GM23338 (cell line): ENCODE results near the gene SNX32. TPM values are rescaled to one million over a fixed set of nuclear protein-coding genes. Genes with fewer than 3 reads are reported as not detected.
"Not testable (repeated sequence)": the region's sequence is repeated elsewhere in the genome, so short reads cannot be mapped to it uniquely, and the experiment has no call there.

Experiments used
- ATAC-seq: fragments of 200-7000 bp; cut with Tn5 transposase; 3 replicates; pipeline ENCODE4 v1.9.1; 2020
- DNase-seq: peaks from one replicate; pipeline ENCODE4 v3.0.0-alpha.2; 2015; ENCODE audit warnings: low spot score
- H2AFZ ChIP-seq: fragments of 200-600 bp; sonication (generic); 2 replicates; pipeline ENCODE4 v1.8.0; 2016; ENCODE audit warnings: antibody characterized with exemption, mild to moderate bottlenecking, moderate library complexity
- H3F3A ChIP-seq: fragments of 200-600 bp; sonication (generic); replicated peaks from 2 replicates; pipeline ENCODE4 v1.8.0; 2017; ENCODE audit warnings: antibody characterized with exemption, mixed run types, low read depth
- H3K27ac ChIP-seq: fragments of 200-600 bp; sonication (generic); 2 replicates; pipeline ENCODE4 v1.6.1; 2016; ENCODE audit warnings: low read depth
- H3K27me3 ChIP-seq: fragments of 200-600 bp; sonication (generic); 2 replicates; pipeline ENCODE4 v1.8.0; 2016; ENCODE audit warnings: mild to moderate bottlenecking, mixed run types, moderate library complexity; ENCODE audit not compliant: insufficient read depth
- H3K36me3 ChIP-seq: fragments of 200-600 bp; sonication (generic); 2 replicates; pipeline ENCODE4 v1.8.0; 2016; ENCODE audit warnings: mild to moderate bottlenecking; ENCODE audit not compliant: insufficient read depth
- H3K4me1 ChIP-seq: fragments of 200-600 bp; sonication (generic); 2 replicates; pipeline ENCODE4 v1.8.0; 2016; ENCODE audit warnings: mild to moderate bottlenecking, moderate library complexity; ENCODE audit not compliant: insufficient read depth
- H3K4me2 ChIP-seq: fragments of 200-600 bp; sonication (generic); 2 replicates; pipeline ENCODE4 v1.7.1; 2017; ENCODE audit warnings: mixed run types
- H3K4me3 ChIP-seq: fragments of 200-600 bp; sonication (generic); 2 replicates; pipeline ENCODE4 v1.6.1; 2016; ENCODE audit warnings: mixed run types
- H3K79me2 ChIP-seq: fragments of 200-600 bp; sonication (generic); replicated peaks from 2 replicates; pipeline ENCODE4 v1.8.0; 2017; ENCODE audit warnings: mild to moderate bottlenecking; ENCODE audit not compliant: insufficient read depth
- H3K9me2 ChIP-seq: fragments of 200-600 bp; sonication (generic); 2 replicates; pipeline ENCODE4 v1.8.0; 2017; ENCODE audit not compliant: insufficient read depth
- H4K20me1 ChIP-seq: fragments of 200-600 bp; sonication (generic); replicated peaks from 2 replicates; pipeline ENCODE4 v1.8.0; 2017; ENCODE audit warnings: mild to moderate bottlenecking; ENCODE audit not compliant: insufficient read depth
- H3K27ac Mint-ChIP-seq: 2 replicates; pipeline ENCODE4 v1.8.0; 2020; ENCODE audit warnings: inconsistent platforms, mild to moderate bottlenecking, moderate library complexity, mixed read lengths
- H3K27me3 Mint-ChIP-seq: 3 replicates; pipeline ENCODE4 v1.8.0; 2022; ENCODE audit warnings: low read depth, mild to moderate bottlenecking, moderate library complexity, mixed read lengths, inconsistent platforms; ENCODE audit not compliant: insufficient read depth, poor library complexity
- H3K36me3 Mint-ChIP-seq: 3 replicates; pipeline ENCODE4 v1.8.0; 2021; ENCODE audit warnings: low read depth, mild to moderate bottlenecking, inconsistent platforms, moderate library complexity, mixed read lengths
- H3K4me1 Mint-ChIP-seq: 3 replicates; pipeline ENCODE4 v1.8.0; 2020; ENCODE audit warnings: mild to moderate bottlenecking, inconsistent platforms, mixed read lengths
- H3K4me3 Mint-ChIP-seq: 3 replicates; pipeline ENCODE4 v1.8.0; 2021; ENCODE audit warnings: moderate library complexity, mild to moderate bottlenecking, inconsistent platforms, mixed read lengths
- H3K9me3 Mint-ChIP-seq: 3 replicates; pipeline ENCODE4 v1.8.0; 2020; ENCODE audit warnings: moderate library complexity, mild to moderate bottlenecking, inconsistent platforms, mixed read lengths
- CREB1 ChIP-seq: fragments of 250-450 bp; sonication (Bioruptor Pico); IDR thresholded peaks from 2 replicates; pipeline ENCODE4 v1.5.0; 2020; ENCODE audit warnings: low read depth, mild to moderate bottlenecking, moderate library complexity
- ETS1 ChIP-seq: IDR thresholded peaks from 2 replicates; pipeline ENCODE4 v1.6.1; 2016; ENCODE audit warnings: antibody characterized with exemption
- EZH2phosphoT487 ChIP-seq: fragments of 200-600 bp; sonication (generic); IDR thresholded peaks from one replicate; pipeline ENCODE4 v1.8.1; 2018; ENCODE audit warnings: antibody characterized with exemption; ENCODE audit not compliant: unreplicated experiment
- JUNB ChIP-seq: IDR thresholded peaks from one replicate; pipeline ENCODE4 v1.6.1; 2016; ENCODE audit warnings: antibody characterized with exemption; ENCODE audit not compliant: unreplicated experiment
- NANOG ChIP-seq: IDR thresholded peaks from 2 replicates; pipeline ENCODE4 v1.6.1; 2016; ENCODE audit warnings: antibody characterized with exemption, borderline replicate concordance
- POLR2AphosphoS5 ChIP-seq: IDR thresholded peaks from 2 replicates; pipeline ENCODE4 v1.6.1; 2016; ENCODE audit warnings: antibody characterized with exemption, low read depth
- REST ChIP-seq: IDR thresholded peaks from one replicate; pipeline ENCODE4 v1.6.1; 2018; ENCODE audit warnings: antibody characterized with exemption; ENCODE audit not compliant: unreplicated experiment
- STAT1 ChIP-seq: IDR thresholded peaks from one replicate; pipeline ENCODE4 v1.6.1; 2016; ENCODE audit warnings: antibody characterized with exemption; ENCODE audit not compliant: unreplicated experiment
- ZNF114 ChIP-seq: fragments of 250-450 bp; sonication (Bioruptor Pico); IDR thresholded peaks from 2 replicates; pipeline ENCODE4 v1.5.0; 2020; ENCODE audit warnings: mild to moderate bottlenecking, moderate library complexity
- ZNF462 ChIP-seq: fragments of 250-450 bp; sonication (Bioruptor Pico); IDR thresholded peaks from 2 replicates; pipeline ENCODE4 v1.5.0; 2020; ENCODE audit warnings: mild to moderate bottlenecking, moderate library complexity
- polyA plus RNA-seq: library from polyadenylated mRNA; unstranded; fragments of >200 nt; fragmentation: Nextera tagmentation; extraction: Ambion mirVana; gene quantifications from 2 replicates; pipeline ENCODE4 v1.2.1, GENCODE V29; 2016
- total RNA-seq: library from RNA; depleted of rRNA; stranded (reverse); fragments of >200 nt; shearing (Covaris generic); gene quantifications from 2 replicates; pipeline ENCODE4 v1.2.3, GENCODE V29; 2014

SNX32 gene
- total and polyA plus RNA-seq, 2 experiments from 2014 or later: 0.49 to 1.2 TPM

GRCh38 chr11:65848693-65849092 lies 14.9 kb downstream of the SNX32 start:
- H3K4me3 ChIP-seq, DNase-seq, H3K4me3 Mint-ChIP-seq, H2AFZ ChIP-seq, H3K4me1 ChIP-seq, H3K4me2 ChIP-seq, H3K27me3 ChIP-seq, H4K20me1 ChIP-seq, H3K79me2 ChIP-seq, H3K36me3 ChIP-seq, H3K27ac ChIP-seq, H3K9me2 ChIP-seq, H3K27ac Mint-ChIP-seq, ATAC-seq: not testable (repeated sequence)
- H3K27me3 Mint-ChIP-seq: peaks cover 42% of the 10 kb centered on the region
- peaks cover 12% of the 10 kb centered on the region for H3K9me3 Mint-ChIP-seq
- H3K4me1 Mint-ChIP-seq: peaks cover 11% of the 10 kb centered on the region; the same call in 2 of the 3 replicates
- peaks cover 31% of the 10 kb centered on the region for H3K36me3 Mint-ChIP-seq
- peaks cover 26% of the 10 kb centered on the region for H3F3A ChIP-seq

GRCh38 chr11:65849366-65849765 lies 15.6 kb downstream of the SNX32 start:
- ATAC-seq: peak; percentile 2
- H3K27ac Mint-ChIP-seq: no peak overlapping the region
- H3K4me2 ChIP-seq: no peak overlapping the region
- peaks cover 38% of the 10 kb centered on the region for H3K36me3 Mint-ChIP-seq
- no peak overlapping the region for H3K4me3 ChIP-seq
- H3K4me3 Mint-ChIP-seq: no peak overlapping the region; the same call in 2 of the 3 replicates
- peaks cover 12% of the 10 kb centered on the region for H3K9me3 Mint-ChIP-seq
- peaks cover 32% of the 10 kb centered on the region for H3F3A ChIP-seq
- DNase-seq: peak; percentile 40
- H3K4me1 ChIP-seq: no peaks in the 10 kb centered on the region; the same call in 1 of the 2 replicates
- peaks cover 9% of the 10 kb centered on the region for H4K20me1 ChIP-seq
- peaks cover 11% of the 10 kb centered on the region; the same call in 2 of the 3 replicates for H3K4me1 Mint-ChIP-seq
- H3K27ac ChIP-seq: no peak overlapping the region
- no peak overlapping the region for H2AFZ ChIP-seq
- peaks cover 11% of the 10 kb centered on the region for H3K36me3 ChIP-seq
- H3K27me3 Mint-ChIP-seq: peaks cover 47% of the 10 kb centered on the region
- H3K27me3 ChIP-seq: no peaks in the 10 kb centered on the region
- peaks cover 8% of the 10 kb centered on the region for H3K79me2 ChIP-seq
- no peaks in the 10 kb centered on the region for H3K9me2 ChIP-seq
- TF ChIP-seq STAT1 (no peak), JUNB (no peak), ZNF114 (CRISPR knock-in tag) (no peak), NANOG (no peak), ETS1 (no peak), CREB1 (CRISPR knock-in tag) (no peak), POLR2AphosphoS5 (no peak), REST (no peak), ZNF462 (CRISPR knock-in tag) (no peak), EZH2phosphoT487 (no peak)
